ENCODE data around the gene ARIH2.

The ARIH2 gene

GRCh38 chr3:49021213-49021812, 102.7 kb downstream of the ARIH2 start:
- DNase-seq (ENCODE audit: low spot score), result peak; percentile 99
- no peak for TF ChIP-seq CTCF (IDR thresholded peaks at IDR 0.05)
- peak overlapping the region; percentile 96 for H3K4me3 ChIP-seq
- H3K27ac ChIP-seq, result peak overlapping the region; percentile 99

GRCh38 chr3:49021813-49022687, 103.4 kb downstream of the ARIH2 start, which contains the start of gene NDUFAF3:
NDUFAF3 (plus strand) TSS chr3:49022121; CDS start chr3:49022145, 24 bp downstream.
- Histone ChIP-seq H3K4me3 (peak within 1 kb of the TSS; percentile 96), H3K27ac (peak within 1 kb of the TSS; percentile 99)
- TF ChIP-seq CTCF (IDR thresholded peaks at IDR 0.05), result peak; percentile 97
- DNase-seq (ENCODE audit: low spot score), result peak; percentile 94

- peak overlapping the region; percentile 96 for H3K4me3 ChIP-seq
- no peak for DNase-seq (ENCODE audit: low spot score)
- TF ChIP-seq CTCF (IDR thresholded peaks at IDR 0.05), result no peak
- H3K27ac ChIP-seq, result peak overlapping the region; percentile 99
Measured at GRCh38 chr3:49022688-49023171, 104.1 kb downstream of the ARIH2 start.

GRCh38 chr3:49023775-49024174, 105.1 kb downstream of the ARIH2 start:
- no peak for TF ChIP-seq CTCF (IDR thresholded peaks at IDR 0.05)
- DNase-seq (ENCODE audit: low spot score), result no peak
- Histone ChIP-seq H3K4me3 (no peak overlapping the region), H3K27ac (no peak overlapping the region)

DNA sequence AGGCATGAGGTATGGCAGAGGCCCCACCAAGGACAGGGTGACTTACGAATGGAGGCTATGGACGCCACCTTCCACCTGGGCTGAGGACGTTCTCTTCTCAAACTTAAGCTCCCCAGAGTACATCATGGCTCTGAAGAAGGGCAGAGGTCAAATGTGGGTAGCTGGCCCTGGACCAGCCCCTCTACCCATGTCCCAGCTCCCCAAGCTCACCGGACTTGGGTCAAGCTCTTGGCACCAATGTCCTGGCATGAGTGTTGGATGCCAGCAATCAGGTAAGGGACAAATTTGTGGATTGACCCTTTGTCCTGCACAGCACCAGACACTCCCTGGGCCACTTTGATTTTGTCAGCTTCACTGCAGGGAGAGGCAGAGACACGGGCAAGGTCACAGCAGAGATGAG, 105.8 kb downstream of the ARIH2 start:
- Histone ChIP-seq H3K27ac (no peak overlapping the region), H3K4me3 (no peak overlapping the region)
- DNase-seq (ENCODE audit: low spot score), result no peak
- TF ChIP-seq CTCF (IDR thresholded peaks at IDR 0.05), result no peak

- no peak for DNase-seq (ENCODE audit: low spot score)
- no peak for TF ChIP-seq CTCF (IDR thresholded peaks at IDR 0.05)
- Histone ChIP-seq H3K27ac (no peak overlapping the region), H3K4me3 (no peak overlapping the region)
Measured at GRCh38 chr3:49025005-49025792, 106.6 kb downstream of the ARIH2 start.

Data from coronary artery (tissue), 2 donors.